GM23338 (cell line): ENCODE results near the gene TFAP2B. TPM values are rescaled to one million over a fixed set of nuclear protein-coding genes. Genes with fewer than 3 reads are reported as not detected.

ENCODE experiments used
- ATAC-seq: fragments of 200-7000 bp; cut with Tn5 transposase; 3 replicates; pipeline ENCODE4 v1.9.1; 2020
- DNase-seq: peaks from one replicate; pipeline ENCODE4 v3.0.0-alpha.2; 2015; ENCODE audit warnings: low spot score
- H2AFZ ChIP-seq: fragments of 200-600 bp; sonication (generic); 2 replicates; pipeline ENCODE4 v1.8.0; 2016; ENCODE audit warnings: antibody characterized with exemption, mild to moderate bottlenecking, moderate library complexity
- H3F3A ChIP-seq: fragments of 200-600 bp; sonication (generic); replicated peaks from 2 replicates; pipeline ENCODE4 v1.8.0; 2017; ENCODE audit warnings: antibody characterized with exemption, mixed run types, low read depth
- H3K27ac ChIP-seq: fragments of 200-600 bp; sonication (generic); 2 replicates; pipeline ENCODE4 v1.6.1; 2016; ENCODE audit warnings: low read depth
- H3K27me3 ChIP-seq: fragments of 200-600 bp; sonication (generic); 2 replicates; pipeline ENCODE4 v1.8.0; 2016; ENCODE audit warnings: mild to moderate bottlenecking, mixed run types, moderate library complexity; ENCODE audit not compliant: insufficient read depth
- H3K36me3 ChIP-seq: fragments of 200-600 bp; sonication (generic); 2 replicates; pipeline ENCODE4 v1.8.0; 2016; ENCODE audit warnings: mild to moderate bottlenecking; ENCODE audit not compliant: insufficient read depth
- H3K4me1 ChIP-seq: fragments of 200-600 bp; sonication (generic); 2 replicates; pipeline ENCODE4 v1.8.0; 2016; ENCODE audit warnings: mild to moderate bottlenecking, moderate library complexity; ENCODE audit not compliant: insufficient read depth
- H3K4me2 ChIP-seq: fragments of 200-600 bp; sonication (generic); 2 replicates; pipeline ENCODE4 v1.7.1; 2017; ENCODE audit warnings: mixed run types
- H3K4me3 ChIP-seq: fragments of 200-600 bp; sonication (generic); 2 replicates; pipeline ENCODE4 v1.6.1; 2016; ENCODE audit warnings: mixed run types
- H3K79me2 ChIP-seq: fragments of 200-600 bp; sonication (generic); replicated peaks from 2 replicates; pipeline ENCODE4 v1.8.0; 2017; ENCODE audit warnings: mild to moderate bottlenecking; ENCODE audit not compliant: insufficient read depth
- H3K9me2 ChIP-seq: fragments of 200-600 bp; sonication (generic); 2 replicates; pipeline ENCODE4 v1.8.0; 2017; ENCODE audit not compliant: insufficient read depth
- H4K20me1 ChIP-seq: fragments of 200-600 bp; sonication (generic); replicated peaks from 2 replicates; pipeline ENCODE4 v1.8.0; 2017; ENCODE audit warnings: mild to moderate bottlenecking; ENCODE audit not compliant: insufficient read depth
- H3K27ac Mint-ChIP-seq: 2 replicates; pipeline ENCODE4 v1.8.0; 2020; ENCODE audit warnings: inconsistent platforms, mild to moderate bottlenecking, moderate library complexity, mixed read lengths
- H3K27me3 Mint-ChIP-seq: 3 replicates; pipeline ENCODE4 v1.8.0; 2022; ENCODE audit warnings: low read depth, mild to moderate bottlenecking, moderate library complexity, mixed read lengths, inconsistent platforms; ENCODE audit not compliant: insufficient read depth, poor library complexity
- H3K36me3 Mint-ChIP-seq: 3 replicates; pipeline ENCODE4 v1.8.0; 2021; ENCODE audit warnings: low read depth, mild to moderate bottlenecking, inconsistent platforms, moderate library complexity, mixed read lengths
- H3K4me1 Mint-ChIP-seq: 3 replicates; pipeline ENCODE4 v1.8.0; 2020; ENCODE audit warnings: mild to moderate bottlenecking, inconsistent platforms, mixed read lengths
- H3K4me3 Mint-ChIP-seq: 3 replicates; pipeline ENCODE4 v1.8.0; 2021; ENCODE audit warnings: moderate library complexity, mild to moderate bottlenecking, inconsistent platforms, mixed read lengths
- H3K9me3 Mint-ChIP-seq: 3 replicates; pipeline ENCODE4 v1.8.0; 2020; ENCODE audit warnings: moderate library complexity, mild to moderate bottlenecking, inconsistent platforms, mixed read lengths
- CTCF ChIP-seq, 2 experiments: fragments of 200-600 bp in 1 of 2; sonication (generic) in 1 of 2; conservative IDR thresholded peaks; 2 replicates each; pipeline versions ENCODE4 v1.5.1 to v1.6.1; 2016 to 2017; ENCODE audit warnings: antibody characterized with exemption in 2 of 2, low read depth in 2 of 2, mild to moderate bottlenecking in 2 of 2, moderate library complexity in 1 of 2
- ETS1 ChIP-seq: IDR thresholded peaks from 2 replicates; pipeline ENCODE4 v1.6.1; 2016; ENCODE audit warnings: antibody characterized with exemption
- EZH2 ChIP-seq: fragments of 200-600 bp; sonication (generic); IDR thresholded peaks from one replicate; pipeline ENCODE4 v1.8.0; 2017; ENCODE audit warnings: antibody characterized with exemption, mild to moderate bottlenecking, low read depth; ENCODE audit not compliant: unreplicated experiment
- EZH2phosphoT487 ChIP-seq: fragments of 200-600 bp; sonication (generic); IDR thresholded peaks from one replicate; pipeline ENCODE4 v1.8.1; 2018; ENCODE audit warnings: antibody characterized with exemption; ENCODE audit not compliant: unreplicated experiment
- JUNB ChIP-seq: IDR thresholded peaks from one replicate; pipeline ENCODE4 v1.6.1; 2016; ENCODE audit warnings: antibody characterized with exemption; ENCODE audit not compliant: unreplicated experiment
- NANOG ChIP-seq: IDR thresholded peaks from 2 replicates; pipeline ENCODE4 v1.6.1; 2016; ENCODE audit warnings: antibody characterized with exemption, borderline replicate concordance
- POLR2AphosphoS5 ChIP-seq: IDR thresholded peaks from 2 replicates; pipeline ENCODE4 v1.6.1; 2016; ENCODE audit warnings: antibody characterized with exemption, low read depth
- REST ChIP-seq: IDR thresholded peaks from one replicate; pipeline ENCODE4 v1.6.1; 2018; ENCODE audit warnings: antibody characterized with exemption; ENCODE audit not compliant: unreplicated experiment
- STAT1 ChIP-seq: IDR thresholded peaks from one replicate; pipeline ENCODE4 v1.6.1; 2016; ENCODE audit warnings: antibody characterized with exemption; ENCODE audit not compliant: unreplicated experiment
- ZNF114 ChIP-seq: fragments of 250-450 bp; sonication (Bioruptor Pico); IDR thresholded peaks from 2 replicates; pipeline ENCODE4 v1.5.0; 2020; ENCODE audit warnings: mild to moderate bottlenecking, moderate library complexity
- ZNF331 ChIP-seq: fragments of 250-450 bp; sonication (Bioruptor Pico); IDR thresholded peaks from 2 replicates; pipeline ENCODE4 v1.5.0; 2020; ENCODE audit warnings: low read depth, mild to moderate bottlenecking, moderate library complexity
- ZNF462 ChIP-seq: fragments of 250-450 bp; sonication (Bioruptor Pico); IDR thresholded peaks from 2 replicates; pipeline ENCODE4 v1.5.0; 2020; ENCODE audit warnings: mild to moderate bottlenecking, moderate library complexity
- polyA plus RNA-seq: library from polyadenylated mRNA; unstranded; fragments of >200 nt; fragmentation: Nextera tagmentation; extraction: Ambion mirVana; gene quantifications from 2 replicates; pipeline ENCODE4 v1.2.1, GENCODE V29; 2016
- total RNA-seq: library from RNA; depleted of rRNA; stranded (reverse); fragments of >200 nt; shearing (Covaris generic); gene quantifications from 2 replicates; pipeline ENCODE4 v1.2.3, GENCODE V29; 2014

The TFAP2B gene
- total and polyA plus RNA-seq, 2 experiments from 2014 or later = not detected

GRCh38 chr6:50807035-50807434, 11.6 kb upstream of the TFAP2B start:
- ATAC-seq = no peak
- Mint-ChIP-seq H3K9me3 (peaks cover 12% of the 10 kb centered on the region), H3K27ac (no peak overlapping the region), H3K4me1 (no peaks in the 10 kb centered on the region), H3K4me3 (no peak overlapping the region), H3K27me3 (no peaks in the 10 kb centered on the region), H3K36me3 (peaks cover 6% of the 10 kb centered on the region; the same call in 2 of the 3 replicates)
- no peak for DNase-seq
- Histone ChIP-seq H3K9me2 (no peaks in the 10 kb centered on the region), H3K36me3 (no peaks in the 10 kb centered on the region), H3F3A (no peaks in the 10 kb centered on the region), H3K4me1 (no peaks in the 10 kb centered on the region), H3K27ac (no peak overlapping the region), H3K79me2 (no peaks in the 10 kb centered on the region), H4K20me1 (no peaks in the 10 kb centered on the region), H3K4me3 (no peak overlapping the region), H2AFZ (no peak overlapping the region), H3K27me3 (no peaks in the 10 kb centered on the region), H3K4me2 (no peak overlapping the region)
- TF ChIP-seq REST = no peak
- TF ChIP-seq ZNF331 = no peak
- TF ChIP-seq POLR2AphosphoS5 = no peak
- TF ChIP-seq EZH2phosphoT487 = no peak
- TF ChIP-seq EZH2 = no peak
- TF ChIP-seq ETS1 = no peak
- TF ChIP-seq ZNF462 (CRISPR knock-in tag) = no peak
- TF ChIP-seq NANOG = no peak
- TF ChIP-seq STAT1 = no peak
- TF ChIP-seq ZNF114 (CRISPR knock-in tag) = no peak
- TF ChIP-seq JUNB = no peak
- TF ChIP-seq CTCF (conservative IDR thresholded peaks at IDR 0.05; ENCODE audit: low read depth in 2 of 2) = no peak
